ENCODE results near the gene ANKRD55.
"Not testable (repeated sequence)": the region's sequence is repeated elsewhere in the genome, so short reads cannot be mapped to it uniquely, and the experiment has no call there.

Gene ANKRD55

GRCh38 chr5:56245481-56245880 lies 12.4 kb upstream of the ANKRD55 start:
- no peak overlapping the region for H3K4me3 ChIP-seq (replicated peaks; ENCODE audit: low read depth, low read length)
- DNase-seq (ENCODE audit: low read depth) = no peak
- no peak for TF ChIP-seq CTCF (IDR thresholded peaks at IDR 0.05; ENCODE audit: low read length, missing control alignments)

GRCh38 chr5:56244627-56245026 lies 11.5 kb upstream of the ANKRD55 start:
- H3K4me3 ChIP-seq (replicated peaks; ENCODE audit: low read depth, low read length) = no peak overlapping the region

GRCh38 chr5:56242271-56242670 lies 9.1 kb upstream of the ANKRD55 start:
- not testable (repeated sequence) for DNase-seq (ENCODE audit: low read depth); H3K4me3 ChIP-seq (replicated peaks; ENCODE audit: low read depth, low read length)

More at GRCh38 chr5:56244627-56245026, 11.5 kb upstream of the ANKRD55 start:
- peak; percentile 14 for DNase-seq (ENCODE audit: low read depth)
- no peak for TF ChIP-seq CTCF (IDR thresholded peaks at IDR 0.05; ENCODE audit: low read length, missing control alignments)

GRCh38 chr5:56232538-56232937 lies 592 bp downstream of the ANKRD55 start:
- DNase-seq (ENCODE audit: low read depth) = no peak
- no peak for TF ChIP-seq CTCF (IDR thresholded peaks at IDR 0.05; ENCODE audit: low read length, missing control alignments)
- H3K4me3 ChIP-seq (replicated peaks; ENCODE audit: low read depth, low read length) = no peak overlapping the region

GRCh38 chr5:56230576-56230975 lies 2.6 kb downstream of the ANKRD55 start:
- DNase-seq (ENCODE audit: low read depth) = no peak
- TF ChIP-seq CTCF (IDR thresholded peaks at IDR 0.05; ENCODE audit: low read length, missing control alignments) = no peak
- H3K4me3 ChIP-seq (replicated peaks; ENCODE audit: low read depth, low read length) = no peak overlapping the region

GRCh38 chr5:56229111-56229510 lies 4.0 kb downstream of the ANKRD55 start:
- H3K4me3 ChIP-seq (replicated peaks; ENCODE audit: low read depth, low read length) = no peak overlapping the region
- no peak for DNase-seq (ENCODE audit: low read depth)
- no peak for TF ChIP-seq CTCF (IDR thresholded peaks at IDR 0.05; ENCODE audit: low read length, missing control alignments)

GRCh38 chr5:56228631-56229030 lies 4.5 kb downstream of the ANKRD55 start:
- no peak for TF ChIP-seq CTCF (IDR thresholded peaks at IDR 0.05; ENCODE audit: low read length, missing control alignments)
- DNase-seq (ENCODE audit: low read depth) = no peak

More at GRCh38 chr5:56228631-56229030, 4.5 kb downstream of the ANKRD55 start:
- no peak overlapping the region for H3K4me3 ChIP-seq (replicated peaks; ENCODE audit: low read depth, low read length)

Measured in fibroblast of pulmonary artery (primary cell).